Sigmoid colon (tissue), 7 donors: ENCODE results near the gene SUSD1. TPM values are rescaled to one million over a fixed set of nuclear protein-coding genes. Genes with fewer than 3 reads are reported as not detected.

Experiments
- DNase-seq: peaks from one replicate; pipeline ENCODE4 v3.0.0-alpha.2; 2019
- H3K27ac ChIP-seq, 4 donors: fragments of 200-600 bp; sonication (generic); one replicate each; pipeline ENCODE4 v1.5.1; 2016 to 2019; ENCODE audit warnings: mild to moderate bottlenecking in 1 of 4
- H3K27me3 ChIP-seq, 3 donors: fragments of 200-600 bp; sonication (generic); one replicate each; pipeline ENCODE4 v1.5.1; 2019; ENCODE audit warnings: mild to moderate bottlenecking in 1 of 3
- H3K36me3 ChIP-seq, 4 donors: fragments of 200-600 bp; sonication (generic); one replicate each; pipeline ENCODE4 v1.5.1; 2016 to 2019
- H3K4me1 ChIP-seq, 4 donors: fragments of 200-600 bp; sonication (generic); one replicate each; pipeline ENCODE4 v1.5.1; 2017 to 2019
- H3K4me3 ChIP-seq, 4 donors: fragments of 200-600 bp; sonication (generic); one replicate each; pipeline ENCODE4 v1.5.1; 2017 to 2019; ENCODE audit warnings: mild to moderate bottlenecking in 2 of 4, moderate library complexity in 1 of 4
- H3K9me3 ChIP-seq, 4 donors: fragments of 200-600 bp in 3 of 4; sonication (generic) in 3 of 4; one replicate each; pipeline versions ENCODE4 v1.5.1 to v1.6.1; 2013 to 2019
- CTCF ChIP-seq, 4 experiments: fragments of 450-650 bp in 3 of 4; fragments of 200-600 bp in 1 of 4; IDR thresholded peaks; one replicate each; pipeline ENCODE4 v1.5.1; 2016 to 2019; ENCODE audit warnings: antibody characterized with exemption in 4 of 4, mild to moderate bottlenecking in 3 of 4, moderate library complexity in 2 of 4
- EP300 ChIP-seq, 4 donors: sonication (generic); formaldehyde crosslinking; IDR thresholded peaks; one replicate each; pipeline ENCODE4 v1.6.1; 2017; ENCODE audit warnings: antibody characterized with exemption in 4 of 4
- POLR2A ChIP-seq, 2 donors: fragments of 450-650 bp; IDR thresholded peaks; one replicate each; pipeline ENCODE4 v1.6.1; 2016; ENCODE audit warnings: antibody characterized with exemption in 2 of 2, mild to moderate bottlenecking in 2 of 2, moderate library complexity in 2 of 2
- POLR2AphosphoS5 ChIP-seq, 4 donors: sonication (generic); formaldehyde crosslinking; IDR thresholded peaks; one replicate each; pipeline ENCODE4 v1.6.1; 2017; ENCODE audit warnings: antibody characterized with exemption in 4 of 4
- WGBS, 2 donors: extraction: QIAGEN DNeasy Blood & Tissue Kit; methylation state at CpG; one replicate each; pipeline ENCODE4 v1.1.7; 2013; 5-methylcytosine and 5-hydroxymethylcytosine counted together
- intact Hi-C: fragments of 100-400 bp; cut with DNase I; formaldehyde crosslinking; loops from one replicate; pipeline ENCODE4 v1.15.1; 2023
- polyA plus RNA-seq, 3 donors: library from polyadenylated mRNA; stranded (reverse); fragments of 200-250 nt; gene quantifications; one replicate each; pipeline ENCODE4 v1.2.3, GENCODE V29; 2013
- total RNA-seq, 4 donors: library from RNA; depleted of rRNA; stranded (reverse); fragments of >200 nt; gene quantifications; one replicate each; pipeline ENCODE4 v1.1.0, GENCODE V29; 2016
- donor health status: healthy with polysubstance abuse.
- donor health status: Bipolar disorder and iron deficiency.
- donor health status: healthy.

SUSD1 gene
- total and polyA plus RNA-seq, 7 donors, result 1.8 to 10.7 (median 4.7) TPM

GRCh38 chr9:112174222-112174964 is 704 bp downstream of the SUSD1 start:
- no peak for DNase-seq
- no peaks in the 10 kb centered on the region for H3K9me3 ChIP-seq
- H3K4me3 ChIP-seq, result peak overlapping the region; percentile 19 to 72 (median 59)
- H3K4me1 ChIP-seq, result peaks cover 0 to 15% (median 10%) of the 10 kb centered on the region in 4 donors
- intact Hi-C loops, result no loop called here
- H3K27ac ChIP-seq, result peak overlapping the region in 2 of 4 donors; percentile 48 to 60
- H3K36me3 ChIP-seq, result no peaks in the 10 kb centered on the region
- H3K27me3 ChIP-seq, result peaks cover 0 to 30% (median 7%) of the 10 kb centered on the region in 3 donors
- 2 to 3% methylated on average over 42 of the region's 42 CpGs for WGBS, 2 donors
- TF ChIP-seq POLR2A (IDR thresholded peaks at IDR 0.05), result no peak
- TF ChIP-seq CTCF (IDR thresholded peaks at IDR 0.05), result no peak
- TF ChIP-seq EP300 (IDR thresholded peaks at IDR 0.05), result no peak
- no peak for TF ChIP-seq POLR2AphosphoS5 (IDR thresholded peaks at IDR 0.05)

GRCh38 chr9:112173489-112174221 is 1.4 kb downstream of the SUSD1 start:
- 63 to 86% methylated on average over 18 of the region's 18 CpGs for WGBS, 2 donors
- peaks cover 0 to 15% (median 10%) of the 10 kb centered on the region in 4 donors for H3K4me1 ChIP-seq
- no peak overlapping the region for H3K4me3 ChIP-seq
- TF ChIP-seq EP300 (IDR thresholded peaks at IDR 0.05), result no peak
- peaks cover 0 to 30% (median 7%) of the 10 kb centered on the region in 3 donors for H3K27me3 ChIP-seq
- intact Hi-C loops, result no loop called here
- no peak for DNase-seq
- no peaks in the 10 kb centered on the region for H3K36me3 ChIP-seq
- H3K27ac ChIP-seq, result no peak overlapping the region
- no peaks in the 10 kb centered on the region for H3K9me3 ChIP-seq

- Histone ChIP-seq H3K4me3 (no peak overlapping the region), H3K9me3 (no peaks in the 10 kb centered on the region), H3K4me1 (peaks cover 0 to 15% (median 10%) of the 10 kb centered on the region in 4 donors), H3K36me3 (no peaks in the 10 kb centered on the region), H3K27me3 (peaks cover 0 to 30% (median 7%) of the 10 kb centered on the region in 3 donors), H3K27ac (no peak overlapping the region)
- no peak for TF ChIP-seq POLR2AphosphoS5 (IDR thresholded peaks at IDR 0.05)
- no peak for TF ChIP-seq POLR2A (IDR thresholded peaks at IDR 0.05)
- TF ChIP-seq CTCF (IDR thresholded peaks at IDR 0.05), result no peak
- TF ChIP-seq EP300 (IDR thresholded peaks at IDR 0.05), result no peak
- intact Hi-C loops, result no loop called here
- WGBS, 2 donors, result 35 to 69% methylated on average over 5 of the region's 5 CpGs
- DNase-seq, result no peak
These were observed 4.1 kb downstream of the SUSD1 start for GRCh38 chr9:112170968-112171367.

- no peak for DNase-seq
- WGBS, 2 donors, result 14 to 70% methylated on average over 4 of the region's 4 CpGs
- no peaks in the 10 kb centered on the region for H3K36me3 ChIP-seq
- H3K9me3 ChIP-seq, result no peaks in the 10 kb centered on the region
- TF ChIP-seq POLR2AphosphoS5 (IDR thresholded peaks at IDR 0.05), result no peak
- TF ChIP-seq EP300 (IDR thresholded peaks at IDR 0.05), result no peak
- TF ChIP-seq CTCF (IDR thresholded peaks at IDR 0.05), result no peak
- no peak for TF ChIP-seq POLR2A (IDR thresholded peaks at IDR 0.05)
- H3K27me3 ChIP-seq, result peaks cover 0 to 23% (median 2%) of the 10 kb centered on the region in 3 donors
- H3K27ac ChIP-seq, result no peak overlapping the region
- H3K4me1 ChIP-seq, result peaks cover 0 to 9% (median 5%) of the 10 kb centered on the region in 4 donors
- H3K4me3 ChIP-seq, result no peak overlapping the region
- intact Hi-C loops, result no loop called here
These were observed 4.9 kb downstream of the SUSD1 start for GRCh38 chr9:112170235-112170634.

GRCh38 chr9:112169368-112169767 is 5.7 kb downstream of the SUSD1 start:
- Histone ChIP-seq H3K27ac (no peak overlapping the region), H3K27me3 (peaks cover 0 to 15% (median 0%) of the 10 kb centered on the region in 3 donors), H3K4me1 (peaks cover 0 to 3% (median under 1%) of the 10 kb centered on the region in 4 donors), H3K4me3 (no peak overlapping the region), H3K36me3 (no peaks in the 10 kb centered on the region), H3K9me3 (no peaks in the 10 kb centered on the region)
- WGBS, 2 donors, result 20 to 64% methylated on average over 6 of the region's 6 CpGs
- TF ChIP-seq POLR2A (IDR thresholded peaks at IDR 0.05) (no peak), EP300 (IDR thresholded peaks at IDR 0.05) (no peak), CTCF (IDR thresholded peaks at IDR 0.05) (no peak), POLR2AphosphoS5 (IDR thresholded peaks at IDR 0.05) (no peak)
- intact Hi-C loops, result no loop called here
- no peak for DNase-seq
